ENCODE measurements around the gene GSC2. TPM values are rescaled to one million over a fixed set of nuclear protein-coding genes. Genes with fewer than 3 reads are reported as not detected.
"Not testable (repeated sequence)": the region's sequence is repeated elsewhere in the genome, so short reads cannot be mapped to it uniquely, and the experiment has no call there.

GSC2 gene
- total RNA-seq, 1 donor from 2014 or later, result not detected

DNA sequence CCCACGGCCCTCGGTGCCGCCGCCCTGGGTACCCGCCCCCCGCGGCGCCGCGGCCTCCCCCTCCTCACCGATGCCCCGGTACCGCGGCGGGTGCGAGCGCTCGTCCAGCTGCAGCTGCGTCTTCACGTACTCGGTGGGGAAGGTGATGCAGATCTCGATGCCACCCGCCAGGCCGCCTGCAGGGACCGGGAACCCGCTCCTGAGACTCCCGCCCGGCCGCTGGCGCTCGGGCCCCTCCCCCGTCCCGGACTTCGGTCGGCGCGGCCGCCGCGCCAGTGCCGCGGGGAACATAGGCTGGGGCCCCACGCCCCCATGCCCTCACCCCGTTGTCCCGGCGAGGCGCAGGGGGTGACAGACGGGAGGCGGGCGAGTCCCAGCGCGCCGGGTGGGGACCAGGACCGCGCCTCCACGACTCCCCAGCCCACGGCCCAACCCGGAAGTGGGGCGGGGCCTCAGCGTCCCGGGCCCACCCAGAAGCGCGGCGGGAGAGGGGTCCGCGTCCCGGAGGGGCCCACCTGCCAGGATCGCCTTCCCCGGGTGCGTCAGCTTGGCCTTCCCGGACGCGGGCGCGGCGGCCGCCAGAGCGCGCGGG lies 28.1 kb upstream of the GSC2 start:
- peak; percentile 64 for DNase-seq

DNA sequence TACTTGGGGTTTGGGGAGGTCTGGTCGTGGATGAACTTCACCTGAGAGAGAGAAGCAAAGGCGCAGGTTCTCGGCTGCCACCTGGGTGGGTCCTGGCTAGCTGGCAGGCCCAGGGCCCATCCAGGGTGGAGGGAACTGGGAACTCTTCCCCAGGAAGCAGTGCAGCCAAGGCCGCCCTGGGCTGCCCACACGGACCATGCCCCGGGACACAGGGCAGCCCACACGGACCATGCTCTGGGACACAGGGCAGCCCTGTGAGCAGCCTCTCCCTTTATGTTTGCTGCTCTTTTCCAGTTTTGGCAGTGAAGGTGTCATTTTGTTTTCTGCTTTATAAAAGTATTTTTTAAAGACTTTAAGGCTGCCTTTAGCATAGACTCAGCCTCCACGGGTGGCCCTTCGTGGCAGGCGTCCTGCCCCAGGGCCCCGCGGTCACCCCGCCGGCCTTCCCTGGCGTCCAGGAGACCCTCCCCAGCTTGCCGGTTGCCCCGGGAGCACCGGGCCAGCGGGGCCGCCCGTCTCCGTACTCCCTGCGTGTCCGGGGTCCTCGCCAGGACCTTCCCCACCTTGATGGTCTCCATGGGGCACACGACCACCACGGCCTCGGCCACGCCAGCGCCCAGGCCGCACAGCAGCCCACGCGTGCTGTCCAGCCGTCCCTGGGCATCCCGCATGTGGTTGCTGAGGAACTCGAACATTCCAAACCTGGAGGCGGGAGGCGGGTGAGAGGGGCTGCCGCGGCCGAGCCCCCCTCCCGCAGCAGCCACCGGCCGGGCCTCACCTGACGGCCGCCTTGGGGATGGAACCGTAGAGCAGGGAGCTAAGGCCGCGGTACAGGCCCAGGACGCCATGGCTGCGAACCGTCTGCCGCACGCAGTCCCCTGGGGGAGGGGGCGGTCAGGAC lies 27.3 kb upstream of the GSC2 start:
- DNase-seq, result no peak

DNA sequence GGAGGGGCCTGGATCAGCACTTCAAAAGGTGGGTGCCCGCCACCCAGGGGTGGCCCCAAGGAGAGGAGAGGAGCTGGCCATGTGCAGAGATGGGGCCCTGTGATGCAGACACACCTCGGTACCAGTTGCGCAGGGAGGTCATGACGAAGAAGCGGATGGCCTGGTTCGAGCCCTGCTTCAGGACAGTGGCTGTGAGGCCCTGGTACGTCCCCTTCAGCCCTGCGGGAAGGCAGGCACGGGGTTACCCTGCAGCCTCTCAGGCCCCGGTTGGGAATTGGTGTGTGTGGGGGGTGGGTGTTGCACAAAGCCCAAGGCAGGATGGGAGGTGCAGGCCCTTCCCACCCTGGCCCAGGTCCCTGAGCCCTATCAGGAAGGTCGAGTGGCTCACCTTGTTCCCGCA lies 26.6 kb upstream of the GSC2 start:
- no peak for DNase-seq

DNA sequence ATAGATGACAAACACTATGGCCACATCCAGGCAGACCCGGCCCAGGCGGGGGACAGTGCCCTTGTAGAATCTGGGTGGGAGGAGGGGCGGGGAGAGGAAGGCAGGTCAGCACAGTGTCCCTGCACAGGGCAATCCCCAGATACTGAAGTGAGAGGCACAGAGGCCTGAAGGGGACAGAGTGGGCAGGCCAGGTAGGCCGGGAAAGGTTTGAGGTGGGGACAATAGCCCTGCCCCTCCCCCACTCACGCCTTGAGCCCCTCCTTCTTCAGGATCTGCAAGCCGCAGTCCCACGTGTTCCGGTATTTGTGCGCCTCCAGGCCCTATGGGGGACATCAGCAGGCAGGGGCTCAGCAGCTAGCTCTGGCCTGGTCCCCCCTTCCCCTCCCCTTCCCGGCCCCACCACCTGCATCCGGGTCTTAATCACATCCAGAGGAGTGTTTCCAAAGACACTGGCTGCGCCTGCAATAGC lies 26.1 kb upstream of the GSC2 start:
- no peak for DNase-seq

DNA sequence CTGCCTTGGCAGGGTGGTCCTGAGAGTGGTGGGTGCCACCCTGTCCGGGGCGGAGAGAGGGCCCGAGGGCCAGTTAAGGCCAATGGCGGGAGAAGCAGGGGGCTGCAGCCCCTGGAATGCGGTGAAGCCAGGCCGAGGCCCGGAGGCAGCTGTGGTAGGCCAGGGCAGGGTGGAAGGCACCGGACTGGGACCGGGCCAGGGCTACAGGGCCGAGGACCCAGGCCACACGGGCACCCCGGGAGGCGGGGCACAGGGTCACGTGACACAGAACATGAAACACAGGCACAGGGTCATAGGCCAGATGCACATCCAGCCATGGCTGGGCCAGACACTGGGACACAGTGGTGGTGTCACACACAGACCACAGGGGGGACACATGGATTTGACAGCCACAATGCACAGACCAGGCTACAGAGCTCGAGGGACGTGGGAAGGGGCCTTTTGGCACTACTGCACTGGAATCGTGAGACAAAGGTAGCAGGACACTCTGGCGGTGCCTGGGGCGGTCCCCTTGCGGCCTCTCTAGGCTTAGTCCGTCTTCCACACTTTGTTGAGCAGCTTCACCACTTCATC lies 25.6 kb upstream of the GSC2 start:
- no peak for DNase-seq

DNA sequence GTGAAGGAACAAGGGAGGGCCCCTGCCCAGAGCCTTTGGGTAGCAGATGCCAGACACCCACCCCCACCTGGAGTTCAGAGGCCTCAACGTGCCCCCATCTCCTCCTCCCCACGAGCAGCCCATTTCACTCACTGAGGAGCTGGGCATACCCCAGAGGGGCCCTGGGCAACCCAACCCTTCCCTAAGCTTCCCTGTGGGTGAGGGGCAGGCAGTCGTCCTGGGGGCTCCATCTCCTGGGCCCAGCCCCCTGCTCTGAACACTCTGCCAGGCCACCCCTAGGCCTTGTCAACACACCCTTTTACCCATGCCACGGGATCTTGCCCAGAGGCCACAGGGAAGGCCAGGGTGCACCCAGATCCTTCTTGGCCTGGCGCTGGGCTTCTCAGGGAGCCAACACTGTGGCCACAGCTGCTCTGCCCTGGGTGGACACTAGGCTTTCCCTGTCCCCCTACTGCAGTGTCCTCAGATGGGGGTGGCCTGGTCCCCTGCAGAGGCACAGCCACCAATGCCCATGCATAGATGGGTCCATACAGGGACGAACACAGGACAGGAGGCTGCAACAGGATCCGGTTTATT lies 25.0 kb upstream of the GSC2 start:
- DNase-seq, result no peak

DNA sequence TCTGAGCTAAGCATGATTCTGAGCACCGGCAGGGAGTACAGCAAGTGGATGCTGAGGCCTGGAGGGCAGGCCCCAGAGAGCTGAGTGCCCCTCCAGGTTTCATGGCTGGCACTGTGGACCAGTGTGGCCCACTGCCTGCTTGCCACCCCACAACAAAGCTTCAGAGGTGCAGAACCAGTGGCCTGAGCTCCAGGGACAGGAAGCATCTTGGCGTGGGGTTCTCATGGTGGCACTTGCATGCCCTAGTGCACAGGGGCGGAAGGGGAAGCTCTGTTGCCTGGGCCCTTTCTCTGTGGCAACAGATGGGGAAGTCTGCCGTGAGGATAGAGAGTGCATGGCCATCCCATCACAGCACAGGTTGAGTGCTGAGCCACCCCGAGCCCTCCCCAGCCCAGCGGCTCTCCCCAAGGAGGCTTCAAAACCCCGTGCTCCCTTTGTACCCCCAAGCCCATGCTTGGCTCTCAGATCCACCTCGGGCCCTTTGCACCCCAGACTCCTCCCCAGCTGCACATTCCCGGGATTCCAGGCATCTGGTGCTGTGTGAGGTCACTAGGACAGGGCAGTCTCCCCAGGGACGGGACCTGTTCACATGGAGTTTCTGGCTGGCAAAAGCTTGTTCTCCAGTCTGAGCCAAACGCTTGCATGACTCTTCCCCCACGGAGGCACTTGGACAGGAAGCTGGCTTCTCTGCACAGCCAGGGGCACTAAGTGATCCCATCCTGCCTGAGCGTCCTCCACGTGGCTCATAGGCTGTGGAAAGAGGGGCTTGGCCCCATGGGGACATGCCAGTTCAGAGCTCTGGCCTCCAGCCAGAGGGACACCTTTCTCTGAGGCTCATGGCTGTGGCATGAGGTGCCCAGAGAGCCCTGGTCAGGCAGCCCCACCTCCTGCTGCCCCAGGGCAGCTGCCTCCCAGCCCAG lies 24.3 kb upstream of the GSC2 start:
- DNase-seq, result no peak

DNA sequence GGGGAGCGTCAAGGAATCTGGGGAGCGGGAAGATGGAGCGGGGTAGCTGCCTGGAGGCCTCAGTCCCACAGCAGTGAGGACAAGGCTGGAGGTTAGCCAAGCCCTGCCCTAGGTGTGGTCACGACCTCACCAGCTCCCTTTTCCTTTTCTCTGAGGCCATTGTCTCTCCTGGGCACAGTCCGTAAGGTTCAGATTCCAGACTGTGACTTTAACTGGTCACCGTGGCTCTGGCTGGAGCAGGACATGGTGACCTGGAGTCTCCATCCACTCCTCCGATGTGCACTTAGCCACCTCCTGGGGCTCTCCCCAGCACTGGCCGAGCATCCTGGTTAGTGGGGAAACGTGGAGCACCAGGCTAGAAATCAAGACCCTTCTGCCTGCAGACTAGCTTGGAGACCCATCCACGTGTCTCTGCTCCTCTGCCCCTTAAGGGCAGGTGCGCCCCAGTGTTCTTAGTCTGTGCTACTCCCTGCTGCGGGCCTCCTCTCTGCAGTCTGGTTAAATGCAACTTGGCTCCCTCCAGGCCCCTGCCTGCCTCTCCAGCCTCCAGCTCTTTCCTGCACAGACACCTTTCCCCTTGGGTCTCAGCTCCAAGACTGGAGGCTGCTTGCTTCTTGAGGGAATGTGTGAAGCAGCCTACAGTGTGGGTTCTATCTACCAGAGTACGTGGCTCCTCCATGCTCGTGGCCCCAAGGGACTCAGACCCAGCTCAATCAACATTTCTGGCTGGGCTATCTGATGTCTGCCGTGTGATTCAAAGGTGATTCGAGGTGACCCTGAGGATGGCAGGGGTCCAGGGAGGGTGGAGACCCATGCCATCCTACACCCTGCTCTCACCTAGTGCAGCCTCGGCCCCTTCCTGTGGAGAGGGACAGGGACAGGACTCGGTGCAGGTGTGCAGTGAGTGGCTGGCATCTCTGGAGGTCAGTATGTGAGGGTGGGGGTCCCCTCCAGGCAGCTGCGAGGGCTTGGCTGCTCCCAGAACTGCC lies 23.2 kb upstream of the GSC2 start:
- DNase-seq, result no peak

DNA sequence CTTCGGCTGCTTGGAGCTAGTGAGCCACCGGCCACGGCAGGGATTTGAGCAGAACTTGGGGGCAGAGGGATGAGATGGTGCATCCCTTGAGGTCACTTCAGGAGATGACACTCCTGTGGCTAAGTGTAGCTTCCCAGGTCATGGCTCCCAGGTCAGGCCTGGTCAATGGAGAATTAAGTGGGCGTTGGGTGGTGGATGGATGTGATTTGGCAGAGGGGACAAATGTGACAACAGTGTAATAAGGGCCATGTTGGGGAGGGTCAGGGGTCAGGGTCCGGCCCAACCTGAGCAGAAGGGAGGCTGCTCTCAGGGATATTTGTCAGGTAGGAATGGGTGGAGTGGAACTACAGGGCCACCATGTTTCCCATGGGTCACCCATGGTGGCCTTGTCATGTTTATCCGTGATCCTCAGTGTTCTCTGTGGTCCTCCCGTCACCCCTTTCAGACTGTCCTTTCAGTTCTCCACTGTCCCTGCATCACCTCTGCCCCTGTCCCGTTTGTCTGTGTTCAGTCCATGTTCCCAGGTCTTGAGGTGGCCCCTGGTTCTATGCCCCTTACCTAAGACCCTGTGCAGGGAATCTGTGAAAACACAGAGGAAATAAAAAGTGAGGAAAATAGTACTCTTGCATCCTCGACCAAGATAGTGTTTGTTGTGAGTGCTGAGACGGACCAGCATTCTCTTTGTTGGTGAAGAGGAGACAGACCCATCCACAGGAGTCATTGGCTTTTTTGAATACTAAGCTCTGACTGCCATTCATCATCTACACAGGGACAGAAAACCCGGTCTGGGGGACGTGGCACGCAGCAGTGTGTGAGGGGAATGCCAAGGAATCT lies 22.3 kb upstream of the GSC2 start:
- no peak for DNase-seq

DNA sequence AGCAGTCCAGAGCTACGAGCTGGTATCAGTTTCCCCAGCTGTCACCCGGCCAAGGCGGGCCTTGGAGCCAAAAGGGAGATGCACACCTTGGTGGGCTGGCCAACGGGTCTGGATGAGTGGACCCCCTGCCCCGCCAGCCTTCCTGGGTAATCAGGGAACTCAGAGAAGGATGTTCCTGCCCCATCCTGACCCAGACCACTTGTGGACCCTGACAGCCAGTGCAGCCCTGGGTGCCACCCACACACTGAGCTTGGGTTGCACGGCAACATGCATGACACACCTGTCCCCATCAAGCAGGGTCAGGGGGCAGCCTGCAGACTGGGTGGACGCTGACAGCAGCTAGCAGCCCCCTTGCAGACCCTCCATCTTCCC lies 19.8 kb upstream of the GSC2 start:
- no peak for DNase-seq

DNA sequence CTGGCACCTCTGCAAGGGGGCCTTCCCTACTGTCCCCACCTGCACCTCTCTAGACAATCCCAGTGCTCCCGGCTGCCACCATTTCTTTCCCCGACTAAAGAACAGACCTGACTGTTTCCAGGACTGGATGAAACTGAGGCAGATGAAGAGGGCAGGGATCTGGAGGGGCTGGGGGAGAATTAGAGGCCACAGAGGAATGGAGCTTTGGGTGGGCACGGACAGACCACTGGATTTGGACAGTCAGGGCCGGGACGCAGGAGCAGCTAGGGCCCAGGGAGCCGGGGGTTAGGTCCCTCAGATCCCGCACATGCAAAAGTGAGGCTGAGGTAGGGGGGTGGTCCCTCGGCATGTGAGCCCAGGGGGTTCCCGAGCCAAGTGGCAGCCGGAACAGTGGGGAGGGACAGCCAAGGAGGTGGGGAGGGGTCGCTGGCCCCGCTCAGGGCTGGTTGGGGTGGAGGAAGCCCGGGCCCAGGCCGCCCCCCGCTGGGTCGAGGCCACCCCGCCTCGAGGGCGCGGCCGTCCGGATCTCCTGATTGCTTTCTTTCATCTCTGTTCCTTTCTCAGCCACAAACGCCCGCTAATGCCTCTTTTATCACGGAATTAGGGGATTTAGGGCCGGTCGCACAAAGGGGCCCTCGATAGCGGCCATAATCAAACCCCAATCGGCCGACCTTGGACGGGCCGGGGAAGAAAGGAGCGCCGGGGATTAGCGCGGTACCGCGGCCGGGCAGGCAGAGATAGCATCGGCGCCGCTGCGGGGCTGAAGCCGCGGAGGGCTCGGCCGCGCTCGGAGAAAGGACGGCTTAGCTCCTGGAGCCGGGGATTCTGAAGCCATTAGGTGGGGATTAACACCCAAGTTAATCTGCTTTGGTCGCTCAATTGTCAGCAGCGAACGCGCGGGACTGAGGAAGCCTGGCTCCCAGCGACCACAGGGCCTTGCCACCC lies 19.2 kb upstream of the GSC2 start:
- DNase-seq, result no peak

DNA sequence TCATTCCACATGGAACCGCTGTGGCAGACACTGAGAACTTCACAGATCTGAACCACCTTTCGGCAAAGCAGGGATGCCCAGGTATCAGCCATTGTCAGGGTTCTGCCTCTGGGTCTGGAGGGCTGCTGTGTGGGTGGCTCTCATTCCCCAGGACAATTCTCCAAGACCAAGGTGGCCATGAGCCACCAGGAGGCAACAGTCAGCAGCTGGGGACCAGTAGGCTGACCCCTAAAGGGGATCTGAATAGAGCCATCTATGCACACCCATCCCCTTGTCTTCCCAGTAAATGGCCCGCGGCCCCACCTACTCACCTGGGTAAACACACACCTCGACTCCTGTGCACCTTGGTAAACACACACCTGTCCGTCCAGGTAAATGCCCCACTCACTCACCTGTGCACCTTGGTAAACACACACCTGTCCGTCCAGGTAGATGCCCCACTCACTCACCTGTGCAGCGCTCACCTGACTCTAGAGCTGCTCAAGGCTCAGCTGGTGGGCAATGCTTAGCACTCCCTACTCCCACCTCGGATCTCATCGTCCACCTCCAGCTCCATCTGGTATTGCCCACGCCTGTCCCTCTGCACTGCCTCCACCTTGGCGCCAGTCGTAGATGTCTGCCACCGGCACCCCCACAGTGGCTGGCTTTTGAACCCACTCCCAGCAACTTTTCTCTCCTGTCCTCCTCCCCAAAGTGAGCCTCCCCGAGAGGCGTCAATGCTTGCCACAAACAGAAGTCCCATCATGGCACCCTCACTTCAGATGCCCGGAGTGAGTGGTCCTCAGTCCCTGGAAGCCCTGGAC lies 18.2 kb upstream of the GSC2 start:
- no peak for DNase-seq

DNA sequence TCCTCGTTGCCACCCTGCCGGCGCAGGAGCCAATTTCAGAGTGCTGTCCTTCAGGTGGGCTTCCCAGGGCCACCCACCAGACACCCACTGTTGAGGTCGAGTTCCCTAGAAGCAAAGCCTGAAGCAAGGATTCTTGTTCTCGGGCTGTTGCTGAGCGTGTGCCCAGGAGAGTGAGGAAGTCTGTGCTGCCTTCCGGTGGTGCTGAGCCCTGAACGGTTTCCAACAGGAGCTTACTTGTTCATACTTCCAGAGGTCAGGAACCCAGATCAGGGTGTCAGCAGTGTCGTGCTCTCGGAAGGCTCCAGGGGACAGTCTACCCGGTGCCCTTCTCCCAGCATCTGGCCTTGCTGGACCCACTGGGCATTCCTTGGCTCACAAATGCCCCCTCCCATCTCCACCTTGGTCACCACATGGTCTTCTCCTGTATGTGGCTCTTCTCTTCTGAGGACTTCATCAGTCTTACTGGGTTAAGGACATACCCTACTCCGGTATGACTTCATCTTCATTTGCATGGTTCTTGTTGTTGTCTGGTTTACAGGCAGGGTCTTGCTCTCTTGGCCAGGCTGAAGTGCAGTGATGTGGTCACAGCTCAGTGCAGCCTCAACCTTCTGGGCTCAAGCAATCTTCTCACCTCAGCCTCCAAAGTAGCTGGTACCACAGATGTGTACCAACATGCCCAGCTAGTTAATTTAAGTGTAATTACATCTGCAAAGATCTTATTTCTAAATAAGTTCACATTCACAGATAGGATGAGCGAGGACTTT lies 17.2 kb upstream of the GSC2 start:
- no peak for DNase-seq

DNA sequence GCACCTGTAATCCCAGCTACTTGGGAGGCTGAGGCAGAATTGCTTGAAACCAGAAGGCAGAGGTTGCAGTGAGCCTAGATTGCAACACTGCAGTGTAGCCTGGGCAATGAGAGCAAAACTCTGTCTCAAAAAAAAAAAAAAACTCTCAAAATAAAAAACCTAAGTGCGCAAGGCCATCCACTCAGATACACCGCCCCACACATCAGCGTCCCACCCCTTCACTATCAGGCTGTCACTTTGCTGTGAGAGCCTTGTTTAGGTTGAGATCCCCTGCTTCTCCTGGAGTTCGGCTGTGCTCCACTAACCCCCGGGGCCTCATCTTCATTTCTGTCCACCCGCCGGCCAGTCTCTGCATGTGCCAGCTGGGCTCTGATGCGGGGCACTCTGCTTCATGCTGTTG lies 16.3 kb upstream of the GSC2 start:
- DNase-seq, result no peak

DNA sequence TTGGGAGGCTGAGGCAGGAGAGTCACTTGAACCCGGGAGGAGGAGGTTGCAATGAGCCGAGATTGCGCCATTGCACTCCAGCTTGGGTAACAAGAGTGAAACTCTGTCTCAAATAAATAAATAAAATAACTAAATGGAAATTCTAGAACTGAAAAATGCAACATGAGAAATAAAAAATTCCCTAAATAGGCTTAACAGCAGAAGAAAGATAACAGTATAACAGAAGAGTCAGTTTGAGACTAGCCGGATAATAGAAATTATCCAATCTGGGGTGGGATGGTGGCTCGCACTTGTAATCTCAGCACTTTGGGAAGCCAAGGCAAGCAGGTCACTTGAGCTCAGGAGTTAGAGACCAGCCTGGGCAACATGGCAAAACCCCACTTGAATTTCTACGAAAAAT lies 14.3 kb upstream of the GSC2 start:
- DNase-seq, result no peak

DNA sequence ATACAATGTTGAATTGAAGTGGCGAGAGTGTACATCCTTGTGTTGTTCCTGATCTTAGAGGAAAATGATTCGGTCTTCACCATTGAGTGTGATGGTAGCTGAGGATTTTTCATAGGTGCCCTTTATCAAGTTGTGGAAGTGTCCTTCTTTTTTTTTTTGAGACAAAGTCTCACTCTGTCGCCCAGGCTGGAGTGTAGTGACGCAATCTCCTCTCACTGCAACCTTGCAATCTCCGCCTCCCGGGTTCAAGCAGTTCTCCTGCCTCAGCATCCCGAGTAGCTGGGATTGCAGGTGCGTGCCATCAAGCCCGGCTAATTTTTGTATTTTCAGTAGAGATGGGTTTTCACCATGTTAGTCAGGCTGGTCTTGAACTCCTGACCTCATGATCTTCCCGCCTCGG lies 8.6 kb upstream of the GSC2 start:
- DNase-seq, result not testable (repeated sequence)

DNA sequence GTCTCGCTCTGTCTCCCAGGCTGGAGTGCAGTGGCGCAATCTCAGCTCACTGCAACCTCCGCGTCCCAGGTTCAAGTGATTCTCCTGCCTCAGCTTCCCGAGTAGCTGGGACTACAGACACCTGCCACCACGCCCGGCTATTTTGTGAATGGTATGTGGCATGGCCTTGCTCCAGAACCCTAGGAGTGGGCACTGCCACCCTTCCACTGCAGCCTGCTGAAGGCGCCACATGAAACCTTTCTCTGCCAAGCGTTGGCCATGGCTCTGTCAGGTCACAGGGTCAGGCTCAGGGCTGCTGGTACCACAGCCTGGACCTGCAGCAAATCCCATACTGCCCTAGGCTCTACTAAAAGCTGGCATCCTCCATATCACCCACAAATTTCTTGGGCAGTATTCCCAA lies 6.0 kb upstream of the GSC2 start:
- not testable (repeated sequence) for DNase-seq

Measured in tongue (tissue), 2 donors.